Ishikawa (cell line): ENCODE data around the gene DNALI1.
A peak's percentile ranks its signal among the peaks of the same experiment; 100 is the strongest.

Experiments
- CEBPB ChIP-seq: IDR thresholded peaks from 2 replicates; pipeline ENCODE4 v1.6.1; 2012
- CREB1 ChIP-seq: IDR thresholded peaks from 2 replicates; pipeline ENCODE4 v1.6.1; 2012; ENCODE audit warnings: low read depth
- EGR1 ChIP-seq: IDR thresholded peaks from 2 replicates; pipeline ENCODE4 v1.6.1; 2012
- EP300 ChIP-seq: IDR thresholded peaks from 2 replicates; pipeline ENCODE4 v1.6.1; 2012; ENCODE audit warnings: borderline replicate concordance
- FOXM1 ChIP-seq: IDR thresholded peaks from 2 replicates; pipeline ENCODE4 v1.6.1; 2012; ENCODE audit warnings: low read depth, borderline replicate concordance
- NFIC ChIP-seq: IDR thresholded peaks from 2 replicates; pipeline ENCODE4 v1.6.1; 2012
- RAD21 ChIP-seq: IDR thresholded peaks from 2 replicates; pipeline ENCODE4 v1.6.1; 2012; ENCODE audit warnings: low read depth
- TAF1 ChIP-seq: IDR thresholded peaks from 2 replicates; pipeline ENCODE4 v1.6.1; 2012; ENCODE audit warnings: low read depth, mild to moderate bottlenecking
- TCF12 ChIP-seq: IDR thresholded peaks from 2 replicates; pipeline ENCODE4 v1.6.1; 2012; ENCODE audit warnings: low read depth
- TEAD4 ChIP-seq: IDR thresholded peaks from 2 replicates; pipeline ENCODE4 v1.6.1; 2012
- USF1 ChIP-seq: IDR thresholded peaks from 2 replicates; pipeline ENCODE4 v1.6.1; 2012
- YY1 ChIP-seq: IDR thresholded peaks from 2 replicates; pipeline ENCODE4 v1.6.1; 2012; ENCODE audit warnings: low read depth
- ZBTB7A ChIP-seq: IDR thresholded peaks from 2 replicates; pipeline ENCODE4 v1.6.1; 2012; ENCODE audit warnings: low read depth
- TF ChIP-seq, protein P1 (sequence below): IDR thresholded peaks from 2 replicates; pipeline ENCODE4 v1.6.1; 2012; ENCODE audit warnings: low read depth, mild to moderate bottlenecking
- TF ChIP-seq, protein P2 (sequence below): IDR thresholded peaks from 2 replicates; pipeline ENCODE4 v1.6.1; 2012

DNALI1 gene

DNA sequence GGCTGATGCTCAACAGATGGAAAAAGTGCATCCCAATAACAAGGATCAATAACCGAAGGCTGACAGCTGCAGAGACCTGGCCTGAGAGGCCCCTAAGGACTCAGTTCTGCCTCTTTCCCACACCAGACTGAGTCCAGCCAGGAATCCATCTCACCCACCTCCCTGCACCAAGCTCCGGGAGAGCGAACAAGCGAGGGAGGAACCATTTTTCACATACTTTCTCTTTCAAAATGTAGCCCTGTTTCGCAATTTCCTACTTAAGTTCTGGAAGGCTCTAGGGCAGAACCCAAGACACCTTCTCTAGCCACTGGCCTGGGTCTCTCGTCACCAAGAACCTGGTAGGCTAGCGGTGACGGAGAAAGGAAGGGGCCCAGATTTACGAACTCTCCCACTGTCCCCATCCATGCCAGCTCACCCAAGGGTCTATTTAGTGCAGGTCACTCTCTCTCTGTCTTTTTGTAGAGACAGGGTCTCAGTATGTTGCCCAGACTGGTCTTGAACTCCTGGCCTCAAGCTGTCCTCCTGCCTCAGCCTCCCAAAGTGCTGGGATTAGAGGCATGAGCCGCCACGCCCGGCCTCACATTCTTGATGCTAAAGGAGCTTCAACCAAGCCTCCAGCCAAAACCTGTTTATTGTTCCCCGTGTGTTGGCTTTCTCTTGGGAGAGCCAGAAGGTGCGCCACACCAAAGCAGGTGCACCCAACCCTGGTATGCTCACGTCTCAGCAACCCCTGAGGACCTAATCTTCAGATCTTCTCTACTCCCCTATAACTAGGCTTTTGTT lies 49.9 kb downstream of the DNALI1 start:
- TF ChIP-seq TEAD4 (no peak), CEBPB (0 out of 2 replicates have a peak, but pooled peaks have one; percentile 16)
- TF ChIP-seq, protein P1, sequence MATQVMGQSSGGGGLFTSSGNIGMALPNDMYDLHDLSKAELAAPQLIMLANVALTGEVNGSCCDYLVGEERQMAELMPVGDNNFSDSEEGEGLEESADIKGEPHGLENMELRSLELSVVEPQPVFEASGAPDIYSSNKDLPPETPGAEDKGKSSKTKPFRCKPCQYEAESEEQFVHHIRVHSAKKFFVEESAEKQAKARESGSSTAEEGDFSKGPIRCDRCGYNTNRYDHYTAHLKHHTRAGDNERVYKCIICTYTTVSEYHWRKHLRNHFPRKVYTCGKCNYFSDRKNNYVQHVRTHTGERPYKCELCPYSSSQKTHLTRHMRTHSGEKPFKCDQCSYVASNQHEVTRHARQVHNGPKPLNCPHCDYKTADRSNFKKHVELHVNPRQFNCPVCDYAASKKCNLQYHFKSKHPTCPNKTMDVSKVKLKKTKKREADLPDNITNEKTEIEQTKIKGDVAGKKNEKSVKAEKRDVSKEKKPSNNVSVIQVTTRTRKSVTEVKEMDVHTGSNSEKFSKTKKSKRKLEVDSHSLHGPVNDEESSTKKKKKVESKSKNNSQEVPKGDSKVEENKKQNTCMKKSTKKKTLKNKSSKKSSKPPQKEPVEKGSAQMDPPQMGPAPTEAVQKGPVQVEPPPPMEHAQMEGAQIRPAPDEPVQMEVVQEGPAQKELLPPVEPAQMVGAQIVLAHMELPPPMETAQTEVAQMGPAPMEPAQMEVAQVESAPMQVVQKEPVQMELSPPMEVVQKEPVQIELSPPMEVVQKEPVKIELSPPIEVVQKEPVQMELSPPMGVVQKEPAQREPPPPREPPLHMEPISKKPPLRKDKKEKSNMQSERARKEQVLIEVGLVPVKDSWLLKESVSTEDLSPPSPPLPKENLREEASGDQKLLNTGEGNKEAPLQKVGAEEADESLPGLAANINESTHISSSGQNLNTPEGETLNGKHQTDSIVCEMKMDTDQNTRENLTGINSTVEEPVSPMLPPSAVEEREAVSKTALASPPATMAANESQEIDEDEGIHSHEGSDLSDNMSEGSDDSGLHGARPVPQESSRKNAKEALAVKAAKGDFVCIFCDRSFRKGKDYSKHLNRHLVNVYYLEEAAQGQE, result no peak

DNA sequence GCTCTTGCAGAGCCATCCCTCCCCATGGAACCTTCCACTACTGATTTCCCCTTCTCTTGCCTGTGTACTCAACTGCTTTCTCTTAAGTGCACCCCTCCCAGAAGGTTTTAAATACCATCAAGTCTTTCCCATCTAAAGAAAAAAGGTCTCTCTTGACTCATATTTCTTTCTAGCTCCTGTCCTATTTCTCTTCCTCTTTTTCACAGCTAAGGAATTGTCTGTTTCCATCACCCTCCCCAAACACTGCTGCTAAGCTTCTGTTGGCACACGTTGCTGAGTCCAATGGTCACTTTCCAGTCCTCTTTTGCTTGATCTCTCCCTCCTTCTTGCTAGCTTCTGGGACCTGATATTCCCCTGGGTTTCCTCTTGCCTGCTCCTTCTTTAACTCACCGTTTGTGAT lies 52.3 kb downstream of the DNALI1 start:
- TF ChIP-seq EGR1 (no peak), YY1 (no peak), NFIC (no peak), CREB1 (no peak)
- TF ChIP-seq, protein P2, sequence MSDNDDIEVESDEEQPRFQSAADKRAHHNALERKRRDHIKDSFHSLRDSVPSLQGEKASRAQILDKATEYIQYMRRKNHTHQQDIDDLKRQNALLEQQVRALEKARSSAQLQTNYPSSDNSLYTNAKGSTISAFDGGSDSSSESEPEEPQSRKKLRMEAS, result no peak

DNA sequence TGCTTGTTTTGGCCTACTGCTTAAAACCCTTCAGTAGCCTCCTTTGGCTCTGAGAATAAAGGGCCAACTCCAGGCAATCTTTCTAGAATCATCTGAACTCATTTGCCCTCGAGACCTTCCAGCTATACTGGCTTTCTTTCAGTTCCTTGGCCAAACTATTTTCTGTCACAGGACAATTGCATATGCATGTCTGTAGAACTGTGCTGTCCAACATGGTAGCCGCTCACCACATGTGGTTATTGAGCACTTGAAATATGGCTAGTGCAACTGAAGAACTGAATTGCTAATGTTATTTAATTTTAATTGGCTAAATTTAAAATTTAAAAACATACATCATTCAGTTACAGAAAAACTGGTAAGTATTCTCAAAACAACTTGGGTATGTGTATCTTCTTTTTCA lies 53.3 kb downstream of the DNALI1 start:
- TF ChIP-seq EP300, result no peak
- TF ChIP-seq TAF1, result no peak
- no peak for TF ChIP-seq TEAD4
- TF ChIP-seq RAD21, result no peak
- TF ChIP-seq NFIC, result no peak
- no peak for TF ChIP-seq YY1
- no peak for TF ChIP-seq CEBPB
- TF ChIP-seq, protein P1, result no peak
- no peak for TF ChIP-seq CREB1

DNA sequence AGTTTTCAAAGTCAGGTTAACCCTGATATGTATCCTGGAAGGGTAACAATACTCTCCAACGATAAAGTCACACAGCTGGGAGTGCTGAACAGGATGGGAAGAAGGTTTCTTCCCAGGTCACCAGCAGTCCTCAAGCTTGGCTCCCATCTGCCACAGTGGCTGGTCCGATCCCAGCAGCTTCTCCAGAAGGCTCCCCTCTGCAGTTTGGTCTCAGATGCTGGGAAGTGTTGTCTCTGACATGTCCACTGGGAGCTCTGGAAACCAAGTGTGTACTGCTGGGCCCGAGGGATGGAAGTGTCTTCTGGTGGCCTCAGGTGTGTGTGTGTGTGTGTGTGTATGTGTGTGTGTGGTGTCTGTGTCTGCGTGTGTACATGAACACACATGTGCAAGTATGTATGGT lies 55.4 kb downstream of the DNALI1 start:
- TF ChIP-seq ZBTB7A, result no peak
- no peak for TF ChIP-seq NFIC
- TF ChIP-seq USF1, result no peak
- TF ChIP-seq EGR1, result no peak
- no peak for TF ChIP-seq EP300
- TF ChIP-seq TEAD4, result no peak
- TF ChIP-seq YY1, result no peak
- TF ChIP-seq RAD21, result no peak
- no peak for TF ChIP-seq TCF12

GRCh38 chr1:37614105-37614504 lies 57.4 kb downstream of the DNALI1 start:
- no peak for TF ChIP-seq YY1
- TF ChIP-seq, protein P2, result no peak
- no peak for TF ChIP-seq TCF12
- TF ChIP-seq CEBPB, result no peak
- TF ChIP-seq EP300, result no peak
- no peak for TF ChIP-seq TAF1
- TF ChIP-seq NFIC, result no peak
- TF ChIP-seq, protein P1, result no peak
- TF ChIP-seq ZBTB7A, result no peak
- no peak for TF ChIP-seq FOXM1
- TF ChIP-seq RAD21, result no peak
- TF ChIP-seq EGR1, result no peak
- no peak for TF ChIP-seq TEAD4
- TF ChIP-seq CREB1, result no peak
